ENCODE results near the gene USP12. TPM values are rescaled to one million over a fixed set of nuclear protein-coding genes. Genes with fewer than 3 reads are reported as not detected.

The USP12 gene
- total RNA-seq, 4 donors from 2014 or later = 25.9 to 57.2 (median 47.8) TPM

DNA sequence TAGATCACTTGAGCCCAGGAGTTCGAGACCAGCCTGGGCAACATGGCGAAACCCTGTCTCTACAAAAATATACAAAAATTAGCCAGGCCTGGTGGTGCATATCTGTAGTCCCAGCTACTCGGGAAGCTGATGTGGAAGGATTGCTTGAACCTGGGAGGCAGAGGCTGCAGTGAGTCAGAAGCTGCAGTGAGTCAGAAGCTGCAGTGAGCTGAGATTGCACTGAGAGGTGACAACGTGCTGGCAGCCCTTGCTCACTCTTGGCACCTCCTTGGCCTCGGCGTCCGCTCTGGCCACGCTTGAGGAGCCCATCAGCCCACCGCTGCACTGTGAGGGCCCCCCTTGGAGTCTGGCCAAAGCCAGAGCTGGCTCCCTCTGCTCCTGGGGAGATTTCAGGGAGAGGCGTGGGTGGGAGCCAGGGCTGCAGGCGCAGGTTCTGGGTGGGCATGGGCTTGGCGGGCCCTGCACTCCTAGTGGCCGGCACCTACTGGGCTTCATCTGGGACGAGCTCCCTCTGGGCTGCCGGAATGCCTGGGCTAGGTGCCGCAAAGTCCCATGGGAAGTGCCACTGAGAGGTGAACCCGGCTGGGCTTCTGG, 40.3 kb upstream of the USP12 start:
- Histone ChIP-seq H3K36me3 (no peaks in the 10 kb centered on the region), H3K4me1 (no peaks in the 10 kb centered on the region), H3K27me3 (no peaks in the 10 kb centered on the region), H3K4me3 (no peak overlapping the region), H3K9me3 (no peaks in the 10 kb centered on the region), H3K27ac (no peak overlapping the region)
- intact Hi-C loops (cut with DNase I; ENCODE audit: low total_unique reads) (no loop called here), in situ Hi-C loops (cut with MboI; ENCODE audit: low pct_ligation_motif_present in 1 of 4, low pct_unique_long_range_greater_than_20kb in 1 of 4, low sequenced_read_pairs in 3 of 4) (no loop called here)
- 87 to 90% methylated on average over 3 to 16 of the region's 17 CpGs for WGBS, 2 donors (ENCODE audit: low coverage in 1 of 2)
- TF ChIP-seq POLR2AphosphoS5 (IDR thresholded peaks at IDR 0.05) (no peak), POLR2A (IDR thresholded peaks at IDR 0.05) (no peak), EP300 (IDR thresholded peaks at IDR 0.05; ENCODE audit: low read depth) (no peak)
- TF ChIP-seq, protein P1, sequence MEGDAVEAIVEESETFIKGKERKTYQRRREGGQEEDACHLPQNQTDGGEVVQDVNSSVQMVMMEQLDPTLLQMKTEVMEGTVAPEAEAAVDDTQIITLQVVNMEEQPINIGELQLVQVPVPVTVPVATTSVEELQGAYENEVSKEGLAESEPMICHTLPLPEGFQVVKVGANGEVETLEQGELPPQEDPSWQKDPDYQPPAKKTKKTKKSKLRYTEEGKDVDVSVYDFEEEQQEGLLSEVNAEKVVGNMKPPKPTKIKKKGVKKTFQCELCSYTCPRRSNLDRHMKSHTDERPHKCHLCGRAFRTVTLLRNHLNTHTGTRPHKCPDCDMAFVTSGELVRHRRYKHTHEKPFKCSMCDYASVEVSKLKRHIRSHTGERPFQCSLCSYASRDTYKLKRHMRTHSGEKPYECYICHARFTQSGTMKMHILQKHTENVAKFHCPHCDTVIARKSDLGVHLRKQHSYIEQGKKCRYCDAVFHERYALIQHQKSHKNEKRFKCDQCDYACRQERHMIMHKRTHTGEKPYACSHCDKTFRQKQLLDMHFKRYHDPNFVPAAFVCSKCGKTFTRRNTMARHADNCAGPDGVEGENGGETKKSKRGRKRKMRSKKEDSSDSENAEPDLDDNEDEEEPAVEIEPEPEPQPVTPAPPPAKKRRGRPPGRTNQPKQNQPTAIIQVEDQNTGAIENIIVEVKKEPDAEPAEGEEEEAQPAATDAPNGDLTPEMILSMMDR (IDR thresholded peaks at IDR 0.05) = no peak
- no peak for DNase-seq

DNA sequence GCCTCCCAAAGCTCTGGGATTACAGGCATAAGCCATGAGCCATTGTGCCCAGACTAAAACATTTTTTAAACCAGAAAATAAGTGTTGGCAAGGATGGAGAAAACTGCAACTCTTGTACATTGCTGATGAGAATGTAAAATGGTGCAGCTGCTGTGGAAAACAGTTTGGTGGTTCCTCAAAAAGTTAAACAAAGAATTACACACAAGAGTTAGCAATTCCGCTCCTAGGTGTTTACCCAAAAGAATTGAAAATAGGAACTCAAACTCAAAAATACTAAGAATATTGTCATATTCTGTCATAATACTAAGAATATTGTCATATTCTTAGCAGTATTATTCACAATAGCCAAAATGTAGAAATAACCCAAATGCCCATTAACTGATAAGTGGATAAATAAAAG, 39.7 kb upstream of the USP12 start:
- no peak for DNase-seq
- no peak overlapping the region for H3K27ac ChIP-seq
- no peaks in the 10 kb centered on the region for H3K27me3 ChIP-seq
- 98 to 100% methylated on average over 1 of the region's 1 CpG for WGBS, 2 donors (ENCODE audit: low coverage in 1 of 2)
- H3K4me1 ChIP-seq = no peaks in the 10 kb centered on the region
- in situ Hi-C loops (cut with MboI; ENCODE audit: low pct_ligation_motif_present in 1 of 4, low pct_unique_long_range_greater_than_20kb in 1 of 4, low sequenced_read_pairs in 3 of 4) (no loop called here), intact Hi-C loops (cut with DNase I; ENCODE audit: low total_unique reads) (no loop called here)
- TF ChIP-seq EP300 (IDR thresholded peaks at IDR 0.05; ENCODE audit: low read depth) (no peak), POLR2A (IDR thresholded peaks at IDR 0.05) (no peak), POLR2AphosphoS5 (IDR thresholded peaks at IDR 0.05) (no peak)
- TF ChIP-seq, protein P1 (IDR thresholded peaks at IDR 0.05) = no peak
- H3K9me3 ChIP-seq = no peaks in the 10 kb centered on the region
- H3K36me3 ChIP-seq = no peaks in the 10 kb centered on the region
- H3K4me3 ChIP-seq = no peak overlapping the region

DNA sequence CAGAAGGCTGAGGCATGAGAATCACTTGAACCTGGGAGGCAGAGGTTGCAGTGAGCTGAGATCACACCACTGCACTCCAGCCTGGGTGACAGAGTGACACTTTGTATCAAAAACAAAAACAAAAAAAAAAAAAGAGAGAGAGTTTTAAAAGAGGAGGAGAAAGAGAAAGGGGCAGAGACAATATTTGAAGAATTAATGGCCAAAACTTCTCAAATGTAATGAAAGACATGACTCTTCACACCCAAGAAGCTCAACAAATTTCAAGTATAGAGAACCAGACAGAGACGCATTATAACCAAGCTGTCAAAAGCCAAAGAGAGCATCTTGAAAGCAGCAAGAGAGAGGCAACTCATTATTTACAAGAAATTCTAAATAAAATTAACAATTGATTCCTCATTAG, 36.9 kb upstream of the USP12 start:
- no peaks in the 10 kb centered on the region for H3K4me1 ChIP-seq
- in situ Hi-C loops (cut with MboI; ENCODE audit: low pct_ligation_motif_present in 1 of 4, low pct_unique_long_range_greater_than_20kb in 1 of 4, low sequenced_read_pairs in 3 of 4) (no loop called here), intact Hi-C loops (cut with DNase I; ENCODE audit: low total_unique reads) (loop anchor here (2.0 kb wide), 1 partner anchor 14 kb away; no protein-coding TSS in a partner anchor)
- no peaks in the 10 kb centered on the region for H3K9me3 ChIP-seq
- no peak overlapping the region for H3K4me3 ChIP-seq
- H3K36me3 ChIP-seq = no peaks in the 10 kb centered on the region
- no peak for DNase-seq
- TF ChIP-seq, protein P1 (IDR thresholded peaks at IDR 0.05) = no peak
- no peak for TF ChIP-seq POLR2A (IDR thresholded peaks at IDR 0.05)
- TF ChIP-seq EP300 (IDR thresholded peaks at IDR 0.05; ENCODE audit: low read depth) = no peak
- no peak for TF ChIP-seq POLR2AphosphoS5 (IDR thresholded peaks at IDR 0.05)
- H3K27me3 ChIP-seq = no peaks in the 10 kb centered on the region
- no peak overlapping the region for H3K27ac ChIP-seq
- whole genome bisulfite sequencing, 2 donors (ENCODE audit: low coverage in 1 of 2) = 86 to 100% methylated on average over 1 of the region's 1 CpG

DNA sequence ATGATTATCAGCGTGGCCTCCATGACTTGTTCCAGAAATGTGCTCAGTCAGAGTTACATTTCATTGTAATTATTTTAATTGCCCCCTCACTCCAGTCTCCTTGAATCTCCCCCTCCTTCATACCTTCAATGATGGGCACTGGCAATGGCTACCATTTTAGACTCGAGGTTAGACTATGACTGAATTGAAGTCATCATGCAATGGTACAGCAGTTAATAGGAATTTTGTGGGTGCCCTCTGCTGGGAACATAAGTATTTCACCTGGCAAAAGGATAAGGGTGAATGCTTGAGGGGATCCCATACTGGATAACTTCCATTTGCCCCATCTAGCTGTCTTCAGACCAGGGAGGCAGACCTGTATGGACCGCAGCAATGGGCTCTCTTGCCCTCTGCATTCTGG, 32.2 kb upstream of the USP12 start:
- no peak overlapping the region for H3K27ac ChIP-seq
- no peaks in the 10 kb centered on the region for H3K36me3 ChIP-seq
- DNase-seq = no peak
- H3K9me3 ChIP-seq = no peaks in the 10 kb centered on the region
- no peak for TF ChIP-seq POLR2A (IDR thresholded peaks at IDR 0.05)
- TF ChIP-seq, protein P1 (IDR thresholded peaks at IDR 0.05) = peak in 2 of 5 experiments; percentile 17 to 33
- H3K4me1 ChIP-seq = no peaks in the 10 kb centered on the region
- H3K4me3 ChIP-seq = no peak overlapping the region
- intact Hi-C loops (cut with DNase I; ENCODE audit: low total_unique reads) = no loop called here
- 61 to 85% methylated on average over 3 of the region's 3 CpGs for WGBS, 2 donors (ENCODE audit: low coverage in 1 of 2)
- in situ Hi-C loops (cut with MboI; ENCODE audit: low pct_ligation_motif_present in 1 of 4, low pct_unique_long_range_greater_than_20kb in 1 of 4, low sequenced_read_pairs in 3 of 4) = no loop called here
- H3K27me3 ChIP-seq = no peaks in the 10 kb centered on the region
